Smooth muscle cell (in vitro differentiated cells): Measurements from ENCODE around the gene CD38. TPM values are rescaled to one million over a fixed set of nuclear protein-coding genes. Genes with fewer than 3 reads are reported as not detected.

Experiments used
- DNase-seq: peaks from one replicate; lab custom pipeline; 2025; ENCODE audit not compliant: unreplicated experiment; lab: John Stamatoyannopoulos, UW
- H2AFZ ChIP-seq: fragments of 200-600 bp; sonication (generic); 2 replicates; pipeline ENCODE4 v1.6.0; 2016; ENCODE audit warnings: antibody characterized with exemption, low read depth, mild to moderate bottlenecking
- H3F3A ChIP-seq: fragments of 200-600 bp; sonication (generic); 2 replicates; pipeline ENCODE4 v1.6.0; 2017; ENCODE audit warnings: antibody characterized with exemption, low read depth
- H3K27ac ChIP-seq: fragments of 200-600 bp; sonication (generic); 2 replicates; pipeline ENCODE4 v1.5.1; 2016; ENCODE audit warnings: low read depth, mild to moderate bottlenecking
- H3K27me3 ChIP-seq: fragments of 200-600 bp; sonication (generic); 2 replicates; pipeline ENCODE4 v1.6.1; 2016; ENCODE audit warnings: low read depth, mild to moderate bottlenecking
- H3K36me3 ChIP-seq: fragments of 200-600 bp; sonication (generic); 2 replicates; pipeline ENCODE4 v1.5.1; 2016; ENCODE audit warnings: low read depth
- H3K4me1 ChIP-seq: fragments of 200-600 bp; sonication (generic); 2 replicates; pipeline ENCODE4 v1.5.1; 2016; ENCODE audit warnings: low read depth
- H3K4me2 ChIP-seq: fragments of 200-600 bp; sonication (generic); 2 replicates; pipeline ENCODE4 v1.6.0; 2016; ENCODE audit warnings: mild to moderate bottlenecking
- H3K4me3 ChIP-seq: fragments of 200-600 bp; sonication (generic); 2 replicates; pipeline ENCODE4 v1.5.1; 2016; ENCODE audit warnings: mild to moderate bottlenecking
- H3K79me2 ChIP-seq: fragments of 200-600 bp; sonication (generic); 2 replicates; pipeline ENCODE4 v1.6.0; 2016; ENCODE audit warnings: low read depth, mild to moderate bottlenecking
- H3K9ac ChIP-seq: fragments of 200-600 bp; sonication (generic); 2 replicates; pipeline ENCODE4 v1.6.0; 2016; ENCODE audit warnings: low read depth
- H3K9me3 ChIP-seq: fragments of 200-600 bp; sonication (generic); replicated peaks from 2 replicates; pipeline ENCODE4 v1.5.1; 2016; ENCODE audit warnings: low read depth
- H4K20me1 ChIP-seq: fragments of 200-600 bp; sonication (generic); 2 replicates; pipeline ENCODE4 v1.6.0; 2016; ENCODE audit warnings: low read depth
- CTCF ChIP-seq: fragments of 200-600 bp; sonication (generic); IDR thresholded peaks from 2 replicates; pipeline ENCODE4 v1.5.1; 2017; ENCODE audit warnings: borderline replicate concordance, mild to moderate bottlenecking, antibody characterized with exemption; ENCODE audit not compliant: insufficient read depth, poor library complexity, severe bottlenecking
- WGBS: methylation state at CpG from one replicate; pipeline ENCODE4 v1.1.7; 2016; ENCODE audit warnings: low lambda C conversion rate; 5-methylcytosine and 5-hydroxymethylcytosine counted together
- polyA plus RNA-seq: library from polyadenylated mRNA; unstranded; fragments of >200 nt; fragmentation: Nextera tagmentation; extraction: Ambion mirVana; gene quantifications from 2 replicates; pipeline ENCODE4 v1.2.1, GENCODE V29; 2016
- total RNA-seq: library from RNA; depleted of rRNA; stranded (reverse); fragments of >200 nt; gene quantifications from 2 replicates; pipeline ENCODE4 v1.2.3, GENCODE V29; 2014

The CD38 gene
- total and polyA plus RNA-seq, 2 experiments from 2014 or later = not detected

- Histone ChIP-seq H3K9ac (no peak overlapping the region), H3K4me3 (no peak overlapping the region), H3K36me3 (no peaks in the 10 kb centered on the region), H3K27ac (no peak overlapping the region), H4K20me1 (no peaks in the 10 kb centered on the region), H2AFZ (no peak overlapping the region), H3K4me1 (no peaks in the 10 kb centered on the region), H3F3A (no peaks in the 10 kb centered on the region), H3K9me3 (no peaks in the 10 kb centered on the region), H3K79me2 (no peaks in the 10 kb centered on the region), H3K27me3 (no peaks in the 10 kb centered on the region), H3K4me2 (no peak overlapping the region)
- no peak for TF ChIP-seq CTCF
- 68% methylated on average over 4 of the region's 4 CpGs for WGBS
- DNase-seq = no peak
Measured at GRCh38 chr4:15754323-15754722, 23.8 kb upstream of the CD38 start.

DNA sequence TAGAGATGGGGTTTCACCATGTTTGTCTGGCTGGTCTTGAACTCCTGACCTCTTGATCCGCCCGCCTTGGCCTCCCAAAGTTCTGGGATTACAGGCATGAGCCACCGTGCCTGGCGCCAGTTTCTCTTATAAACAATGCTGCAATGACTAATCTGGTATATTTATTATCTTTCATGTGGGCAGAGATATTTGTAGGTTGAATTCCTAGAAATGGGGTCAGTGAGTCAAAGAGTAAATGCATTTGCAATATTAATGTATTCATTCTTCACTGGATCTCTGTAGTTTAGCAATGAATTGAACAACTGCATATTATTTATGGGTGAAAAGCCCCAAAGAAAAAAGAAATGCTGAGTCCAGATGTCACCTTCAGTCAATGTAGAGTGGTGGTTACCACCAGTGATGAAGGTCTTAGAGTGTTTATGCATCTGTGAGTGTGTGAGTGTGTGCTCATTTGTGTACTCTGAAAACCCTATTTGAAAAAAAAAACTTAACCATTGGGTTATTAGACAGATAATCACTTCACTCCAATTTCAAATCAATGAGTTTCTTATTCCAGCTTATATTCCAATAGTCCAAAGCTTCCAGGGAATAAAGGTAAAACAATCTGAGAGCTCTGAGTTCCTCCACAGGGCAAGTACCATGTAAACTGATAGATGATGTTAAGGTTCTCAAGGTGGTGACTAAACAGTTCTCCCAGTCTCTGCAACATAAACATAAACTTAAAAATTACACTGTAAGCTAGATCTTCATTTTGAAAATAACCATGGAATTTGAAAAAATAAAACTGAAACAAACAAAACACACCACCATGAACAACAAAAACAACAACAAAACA is 22.6 kb upstream of the CD38 start:
- no peak for DNase-seq
- TF ChIP-seq CTCF = no peak
- 42% methylated on average over 4 of the region's 4 CpGs for WGBS

DNA sequence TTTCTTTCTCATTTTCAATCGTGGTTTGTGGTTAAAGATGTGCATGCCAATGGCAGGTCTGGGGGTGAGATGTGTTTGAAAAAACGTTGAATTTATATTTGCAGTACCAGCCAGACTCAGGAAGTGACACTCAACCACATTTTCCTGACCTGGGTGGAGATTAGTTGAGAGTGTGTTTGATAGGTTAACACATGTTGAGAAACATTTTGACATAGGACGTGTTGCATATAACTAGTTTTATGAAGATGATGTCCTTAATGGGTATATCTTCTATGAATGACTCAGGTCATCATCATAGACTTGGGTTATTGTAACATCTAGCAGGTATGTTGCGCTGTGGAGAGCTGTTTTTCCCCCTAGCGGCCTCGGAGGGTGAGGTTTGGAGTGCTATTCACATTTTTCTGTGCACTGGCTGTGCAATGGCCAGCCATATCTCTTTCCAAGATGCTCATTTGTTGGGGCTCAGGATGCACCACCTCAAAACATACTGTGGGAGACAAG is 21.7 kb upstream of the CD38 start:
- no peak for DNase-seq
- TF ChIP-seq CTCF = peak; percentile 15
- Histone ChIP-seq H4K20me1 (no peaks in the 10 kb centered on the region), H3K9ac (no peak overlapping the region), H3K36me3 (no peaks in the 10 kb centered on the region), H3K4me3 (no peak overlapping the region), H3K27ac (no peak overlapping the region), H3K4me1 (no peaks in the 10 kb centered on the region), H2AFZ (no peak overlapping the region), H3K9me3 (no peaks in the 10 kb centered on the region), H3K4me2 (no peak overlapping the region), H3K79me2 (no peaks in the 10 kb centered on the region), H3K27me3 (no peaks in the 10 kb centered on the region), H3F3A (no peaks in the 10 kb centered on the region)
- WGBS = 52% methylated on average over 6 of the region's 6 CpGs

More for the DNA sequence above, 22.6 kb upstream of the CD38 start:
- Histone ChIP-seq H3K79me2 (no peaks in the 10 kb centered on the region), H3K27ac (peak overlapping the region; percentile 21), H3K4me1 (no peaks in the 10 kb centered on the region), H3K9ac (no peak overlapping the region), H3K27me3 (no peaks in the 10 kb centered on the region), H2AFZ (no peak overlapping the region), H3K4me3 (no peak overlapping the region), H3K9me3 (no peaks in the 10 kb centered on the region), H3F3A (no peaks in the 10 kb centered on the region), H3K36me3 (no peaks in the 10 kb centered on the region), H3K4me2 (peak overlapping the region; percentile 28), H4K20me1 (no peaks in the 10 kb centered on the region)
